HG02610 (cell line): ENCODE measurements around the gene PDGFD.

Experiments used
- ATAC-seq: cut with Tn5 transposase; IDR thresholded peaks from one replicate; pipeline ENCODE4 v1.9.1; 2021; ENCODE audit warnings: mild to moderate bottlenecking, moderate library complexity; ENCODE audit not compliant: unreplicated experiment

PDGFD gene

GRCh38 chr11:103963648-103964047 is 200.3 kb downstream of the PDGFD start:
- no peak for ATAC-seq

DNA sequence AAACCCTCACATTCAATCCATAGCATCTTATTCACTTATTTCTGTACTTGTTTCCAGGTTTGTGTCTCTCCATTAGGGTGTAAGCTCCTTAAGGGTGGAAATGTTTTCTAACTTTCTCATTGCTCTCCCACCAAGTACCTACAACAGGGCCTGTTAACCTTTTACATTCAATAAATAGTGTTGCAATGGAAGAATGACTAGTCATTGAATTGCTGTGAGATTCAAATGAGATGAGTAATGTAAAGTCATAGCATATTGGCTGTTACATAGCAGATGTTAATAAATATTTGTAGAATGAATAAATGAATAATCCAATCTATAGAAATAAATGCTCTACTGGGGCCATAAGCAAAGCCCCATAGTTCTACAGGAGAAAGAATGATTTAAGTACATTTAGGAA is 202.9 kb downstream of the PDGFD start:
- no peak for ATAC-seq

GRCh38 chr11:103960108-103960507 is 203.8 kb downstream of the PDGFD start:
- ATAC-seq: no peak

DNA sequence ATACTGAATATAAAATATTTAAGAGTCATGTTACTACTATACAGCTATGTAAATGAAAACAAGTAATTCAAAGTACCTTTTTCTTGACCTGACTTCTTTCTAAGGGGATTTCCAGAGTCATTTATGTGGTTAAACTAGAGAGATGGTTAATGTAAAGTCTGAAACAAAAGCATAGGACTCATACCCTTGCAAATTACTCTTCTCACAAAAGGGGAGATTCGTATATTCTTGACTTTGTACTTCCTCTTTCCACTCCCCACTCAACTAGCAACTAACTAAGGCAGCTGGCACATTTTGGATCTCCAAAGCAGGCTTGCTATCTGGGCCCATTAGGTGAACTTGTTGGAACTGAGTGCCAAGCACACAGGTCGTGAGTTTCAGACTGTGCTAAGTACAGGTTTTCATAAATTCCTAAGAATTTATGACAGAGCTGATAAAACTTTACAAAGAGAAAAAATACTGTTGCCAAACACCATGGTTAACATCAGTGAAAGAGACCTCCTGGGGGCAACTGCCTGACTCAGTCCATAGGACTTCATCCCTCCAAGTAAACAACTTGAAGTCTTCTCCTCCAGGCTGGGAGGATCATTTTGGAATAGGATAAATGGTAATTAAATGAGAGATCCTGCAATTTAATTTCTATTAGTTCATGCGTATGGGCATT is 204.5 kb downstream of the PDGFD start:
- peak; percentile 99 for ATAC-seq

DNA sequence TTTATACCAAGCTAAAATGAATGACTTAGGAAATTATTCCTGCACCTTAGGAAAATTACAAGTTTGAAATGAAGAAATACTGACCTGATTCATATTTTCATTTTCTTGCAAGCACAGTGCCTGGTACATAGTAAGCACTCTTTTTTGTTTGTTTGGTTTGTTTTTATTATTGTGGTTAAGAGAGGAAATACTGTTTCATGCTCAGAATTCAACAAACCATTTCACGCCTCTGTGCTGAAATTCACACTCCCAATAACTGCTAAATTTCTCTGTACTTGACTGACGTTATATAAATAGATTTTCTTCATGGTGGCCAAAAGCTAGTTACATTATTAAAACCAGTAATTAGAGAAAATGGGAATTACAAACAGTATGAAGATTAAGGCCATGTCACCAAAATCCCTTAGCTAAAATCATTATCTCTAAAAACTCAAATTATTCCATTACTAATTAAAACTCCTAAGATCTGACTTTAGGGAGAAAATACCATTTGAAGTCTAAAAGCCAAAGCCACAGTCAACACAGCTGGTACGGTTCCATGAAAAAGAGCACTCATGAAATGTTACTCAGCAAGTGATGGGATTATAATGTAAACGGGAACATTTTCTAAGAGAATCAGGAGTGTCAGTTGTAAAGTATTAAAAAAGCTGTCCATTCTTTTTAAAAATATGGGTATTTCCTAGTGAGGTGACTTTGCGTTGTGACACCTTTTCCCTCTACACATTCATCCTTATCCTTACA is 205.3 kb downstream of the PDGFD start:
- peak; percentile 47 for ATAC-seq

GRCh38 chr11:103953797-103954486 is 210.0 kb downstream of the PDGFD start:
- ATAC-seq: no peak

DNA sequence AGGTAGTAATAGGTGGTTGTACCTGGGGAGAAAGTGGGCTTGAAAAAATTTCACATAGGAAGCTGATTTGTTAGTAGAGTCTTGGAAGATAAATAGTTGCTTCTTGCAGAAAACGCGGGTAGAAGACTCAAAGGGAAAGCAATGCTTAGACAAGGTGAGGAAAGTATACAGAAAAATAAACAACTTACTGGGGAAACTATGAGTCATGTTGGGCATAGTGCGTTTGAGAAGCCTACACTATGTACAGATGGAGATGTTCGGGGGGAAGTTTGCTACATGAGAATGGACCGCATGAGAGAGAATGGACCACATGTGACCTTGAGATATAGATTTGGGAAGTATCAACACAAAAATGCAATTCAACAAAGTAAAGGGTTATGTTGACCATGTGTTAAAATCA is 214.2 kb downstream of the PDGFD start:
- ATAC-seq: no peak

GRCh38 chr11:103948187-103948763 is 215.7 kb downstream of the PDGFD start:
- ATAC-seq: no peak

GRCh38 chr11:103947546-103947919 is 216.4 kb downstream of the PDGFD start:
- no peak for ATAC-seq

DNA sequence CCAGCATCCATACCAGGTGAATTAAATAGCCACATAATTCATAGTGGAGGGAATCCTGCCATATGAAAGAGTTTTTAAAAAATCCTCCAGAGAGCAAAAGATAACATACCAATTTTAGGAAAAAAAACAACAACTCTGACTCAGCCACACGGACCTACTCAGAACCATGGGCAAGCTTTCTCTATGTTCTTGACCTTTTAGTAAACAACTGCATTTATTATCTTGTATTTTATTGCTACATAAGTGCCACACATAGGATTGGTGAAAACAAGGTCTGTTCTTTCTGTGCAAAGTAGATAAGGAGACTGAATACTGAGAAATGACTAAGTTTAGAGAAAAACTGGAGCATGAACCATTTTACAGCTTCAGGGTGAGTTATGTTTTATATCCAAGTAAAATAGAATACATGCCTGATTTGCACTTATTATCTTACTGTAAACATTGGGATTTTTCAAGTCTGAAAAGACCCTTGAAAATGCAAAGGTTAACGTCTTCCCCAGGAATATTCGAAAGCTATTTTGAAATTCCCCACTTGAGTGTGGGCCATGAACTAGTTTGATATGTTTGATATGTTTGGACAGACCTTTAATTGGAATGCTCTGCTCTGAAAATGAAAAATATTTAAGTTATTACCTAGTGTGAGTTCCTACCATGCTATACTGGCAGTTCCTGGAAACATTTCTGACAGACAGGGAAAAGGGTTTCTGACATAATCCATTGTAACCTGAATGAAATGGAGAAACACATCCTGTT is 217.0 kb downstream of the PDGFD start:
- ATAC-seq: no peak

DNA sequence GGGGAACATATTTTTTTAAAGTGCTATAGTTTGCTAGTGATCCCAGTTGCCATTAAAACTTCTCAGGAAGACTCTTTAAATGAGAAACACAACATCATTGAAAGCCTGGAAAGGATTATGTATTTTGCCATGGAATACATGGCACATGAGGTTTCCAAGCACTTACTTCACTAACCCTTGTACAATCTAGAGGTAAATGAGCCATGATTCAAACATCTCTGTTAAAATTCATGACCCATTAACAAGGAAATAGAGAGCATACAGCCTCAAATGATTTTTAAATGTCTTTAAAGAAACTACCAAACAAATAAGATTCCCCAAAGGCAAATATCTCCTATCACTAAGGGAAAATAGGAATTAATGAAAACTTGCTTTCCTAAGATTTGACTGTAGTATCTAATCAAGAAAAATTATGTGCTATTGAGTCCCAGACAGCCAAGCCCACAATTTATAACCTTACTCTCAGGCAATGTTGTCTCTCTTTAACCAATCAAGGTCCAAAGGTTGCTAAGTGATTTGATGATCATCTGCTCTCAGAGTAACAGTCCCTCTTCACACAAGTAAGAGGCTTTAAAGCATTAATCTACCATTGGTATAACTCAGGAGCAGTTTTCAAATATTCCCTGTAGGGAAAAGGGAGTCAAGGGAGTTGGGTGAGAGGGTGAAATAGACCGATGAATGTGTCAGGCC is 219.6 kb downstream of the PDGFD start:
- no peak for ATAC-seq

GRCh38 chr11:103942646-103943045 is 221.3 kb downstream of the PDGFD start:
- ATAC-seq: no peak

- ATAC-seq: no peak
Measured at GRCh38 chr11:103940551-103940950, 223.4 kb downstream of the PDGFD start.

DNA sequence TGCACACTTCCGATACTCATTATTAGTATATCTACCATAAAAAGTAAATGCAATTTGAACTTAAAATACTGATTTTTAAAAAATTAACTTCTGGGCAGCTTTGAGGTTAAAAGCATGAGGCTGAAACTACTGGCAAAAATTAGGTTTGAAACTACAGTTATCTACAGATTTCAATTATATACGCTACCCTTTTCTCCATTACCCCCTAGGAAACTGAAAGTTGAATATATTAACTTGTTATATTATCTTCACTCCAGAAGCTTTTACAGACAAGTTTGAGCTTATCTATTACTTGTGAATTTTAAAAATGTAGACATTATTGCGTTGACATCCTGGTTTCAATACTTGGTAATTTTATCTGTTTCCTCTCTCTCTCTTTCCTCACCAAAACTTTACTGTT is 224.3 kb downstream of the PDGFD start:
- no peak for ATAC-seq

DNA sequence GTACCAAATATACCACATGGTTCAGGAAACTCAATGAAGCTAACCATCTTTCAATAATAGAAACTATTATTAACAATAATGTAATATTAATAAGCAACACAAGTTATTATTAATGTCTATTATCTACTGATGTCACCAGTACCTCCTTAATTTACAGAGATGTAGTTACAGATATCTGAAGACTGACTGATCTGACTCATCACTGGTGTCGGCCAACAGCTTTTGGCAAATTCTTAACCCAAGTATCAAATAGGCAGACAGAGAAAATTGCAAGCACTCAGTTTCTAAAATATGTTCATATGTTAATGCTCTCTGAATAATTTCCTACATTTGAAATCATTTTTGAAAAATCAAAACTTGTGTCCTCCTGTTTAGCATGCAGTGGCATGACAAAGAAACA is 227.9 kb downstream of the PDGFD start:
- ATAC-seq: no peak

DNA sequence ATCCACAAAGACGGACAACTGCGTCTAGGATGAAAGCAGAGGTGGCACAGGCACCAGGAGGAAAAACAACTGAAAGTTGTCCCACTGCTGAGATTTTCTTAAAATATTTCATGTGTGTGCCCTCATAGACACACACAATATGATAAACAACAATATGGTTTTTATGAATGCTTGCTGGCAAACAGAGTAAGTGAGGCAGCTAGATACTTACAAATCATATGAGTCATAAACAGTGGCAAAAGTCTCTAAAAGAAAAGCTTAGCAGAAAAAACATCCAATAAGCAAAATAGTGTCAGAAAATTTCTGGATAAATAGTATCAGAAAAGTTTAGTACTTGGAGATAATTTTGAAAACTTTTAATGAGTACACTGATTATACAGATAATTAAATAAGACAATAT is 228.7 kb downstream of the PDGFD start:
- no peak for ATAC-seq

- ATAC-seq: peak; percentile 96
Measured at GRCh38 chr11:103929170-103929903, 234.6 kb downstream of the PDGFD start.

- peak; percentile 3 for ATAC-seq
Measured at GRCh38 chr11:103928802-103929161, 235.2 kb downstream of the PDGFD start.

DNA sequence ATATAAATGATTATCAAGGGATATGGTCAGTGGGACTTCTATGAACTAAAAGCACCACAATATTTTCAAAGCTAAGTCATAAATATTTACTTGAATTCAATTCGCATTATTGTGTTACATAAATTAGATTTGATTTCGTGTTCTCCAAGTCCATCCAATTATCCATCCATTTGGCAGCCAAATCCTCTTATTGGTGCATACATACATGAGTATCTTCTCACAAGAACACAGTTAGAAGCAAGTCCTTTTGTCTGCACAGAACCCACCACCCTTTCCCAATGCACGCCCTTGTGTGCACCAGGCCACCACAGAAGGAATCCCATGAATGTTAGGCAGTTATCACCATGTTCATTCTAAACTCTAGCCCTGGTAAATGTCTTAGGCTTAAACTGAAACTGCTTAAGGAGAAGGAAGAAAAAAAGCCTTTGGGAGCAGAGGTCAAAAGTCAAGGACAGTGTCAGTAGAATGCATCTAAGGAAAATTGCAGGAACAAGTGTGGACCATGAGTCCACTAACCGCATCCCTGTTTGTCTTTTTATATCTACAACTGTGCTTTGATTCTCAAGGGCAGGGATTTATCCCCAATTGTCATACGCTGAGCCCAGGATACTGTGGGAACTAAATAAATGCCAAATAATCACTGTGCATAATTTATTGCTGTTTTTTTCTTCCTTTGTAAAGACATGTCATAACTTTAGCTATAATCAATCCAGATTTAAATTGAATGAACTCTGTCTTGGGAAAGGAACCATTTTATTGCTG is 235.7 kb downstream of the PDGFD start:
- ATAC-seq: no peak
